GM21528 (cell line): Measurements from ENCODE around the gene ZNF792.
"Not testable (repeated sequence)": the region's sequence is repeated elsewhere in the genome, so short reads cannot be mapped to it uniquely, and the experiment has no call there.

ENCODE experiments used
- ATAC-seq: cut with Tn5 transposase; IDR thresholded peaks from one replicate; pipeline ENCODE4 v1.9.1; 2021; ENCODE audit warnings: mild to moderate bottlenecking, moderate library complexity; ENCODE audit not compliant: unreplicated experiment, low FRiP score

ZNF792 gene

GRCh38 chr19:34998777-34999497 lies 34.9 kb upstream of the ZNF792 start:
- ATAC-seq: no peak

GRCh38 chr19:34998224-34998623 lies 34.2 kb upstream of the ZNF792 start:
- not testable (repeated sequence) for ATAC-seq

GRCh38 chr19:34997071-34997617 lies 33.1 kb upstream of the ZNF792 start:
- ATAC-seq: no peak

- ATAC-seq: no peak
These were observed 31.5 kb upstream of the ZNF792 start for GRCh38 chr19:34995551-34995950.

- no peak for ATAC-seq
These were observed 30.9 kb upstream of the ZNF792 start for GRCh38 chr19:34994643-34995541.

GRCh38 chr19:34994286-34994642 lies 30.2 kb upstream of the ZNF792 start:
- ATAC-seq: no peak

GRCh38 chr19:34992582-34992981 lies 28.6 kb upstream of the ZNF792 start:
- ATAC-seq: not testable (repeated sequence)

GRCh38 chr19:34991542-34992333 lies 27.7 kb upstream of the ZNF792 start:
- no peak for ATAC-seq

GRCh38 chr19:34990578-34991192 lies 26.7 kb upstream of the ZNF792 start:
- no peak for ATAC-seq

GRCh38 chr19:34989298-34989697 lies 25.3 kb upstream of the ZNF792 start:
- ATAC-seq: no peak

GRCh38 chr19:34988119-34988518 lies 24.1 kb upstream of the ZNF792 start:
- no peak for ATAC-seq

GRCh38 chr19:34985249-34986022 lies 21.4 kb upstream of the ZNF792 start:
- no peak for ATAC-seq

GRCh38 chr19:34984287-34984686 lies 20.3 kb upstream of the ZNF792 start:
- no peak for ATAC-seq

GRCh38 chr19:34983786-34984185 lies 19.8 kb upstream of the ZNF792 start:
- ATAC-seq: no peak

GRCh38 chr19:34982275-34982674 lies 18.2 kb upstream of the ZNF792 start:
- no peak for ATAC-seq

- ATAC-seq: no peak
These were observed 16.0 kb upstream of the ZNF792 start for GRCh38 chr19:34979819-34980640.

GRCh38 chr19:34976611-34977010 lies 12.6 kb upstream of the ZNF792 start:
- ATAC-seq: no peak

GRCh38 chr19:34975056-34975455 lies 11.0 kb upstream of the ZNF792 start:
- no peak for ATAC-seq

- no peak for ATAC-seq
These were observed 10.6 kb upstream of the ZNF792 start for GRCh38 chr19:34974646-34975045.
